SH-SY5Y (cell line): Measurements from ENCODE around the gene KCNN3.

Source experiments
- GATA2 ChIP-seq: IDR thresholded peaks from 2 replicates; pipeline ENCODE4 v1.6.1; 2011; ENCODE audit warnings: mild to moderate bottlenecking, low read depth, low read length
- GATA3 ChIP-seq: IDR thresholded peaks from 2 replicates; pipeline ENCODE4 v1.6.1; 2011; ENCODE audit warnings: low read depth, mild to moderate bottlenecking, low read length, moderate library complexity

DNA sequence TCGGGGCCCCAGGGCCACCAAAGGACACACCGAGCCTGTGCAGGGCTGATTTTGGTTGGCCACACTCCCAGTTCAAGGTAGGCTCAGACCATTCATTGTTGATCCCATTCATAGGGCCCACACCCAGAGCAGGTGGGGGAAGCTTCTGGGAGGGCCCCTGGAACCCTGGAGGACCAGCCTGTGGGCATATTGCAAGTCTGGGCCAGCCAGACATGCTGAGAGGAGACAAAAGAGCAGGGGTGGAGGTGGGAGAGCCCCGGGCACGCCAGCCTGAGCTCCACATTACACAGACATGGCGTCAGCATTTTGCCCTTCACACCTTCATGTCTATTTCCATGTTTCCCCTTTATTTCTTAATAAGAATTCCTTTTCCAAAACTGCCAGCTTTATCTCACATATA lies 40.8 kb upstream of the KCNN3 start:
- TF ChIP-seq GATA2 (no peak), GATA3 (no peak)
